Left lung (tissue), 10 donors: Measurements from ENCODE around the gene WNT11. TPM values are rescaled to one million over a fixed set of nuclear protein-coding genes. Genes with fewer than 3 reads are reported as not detected.
"Not testable (repeated sequence)": the region's sequence is repeated elsewhere in the genome, so short reads cannot be mapped to it uniquely, and the experiment has no call there.

Experiments
- ATAC-seq: fragments of 200-7000 bp; cut with Tn5 transposase; one replicate; pipeline ENCODE4 v1.9.1; 2020; ENCODE audit warnings: moderate library complexity
- DNase-seq, 4 donors: peaks; one replicate each; pipeline ENCODE4 v3.0.0-alpha.2; 2013 to 2020
- H3K27ac ChIP-seq, 2 donors: fragments of 200-600 bp; sonication (generic) in 1 of 2; one replicate each; pipeline versions ENCODE4 v1.5.0 to v1.8.0; 2020 to 2021
- H3K27me3 ChIP-seq, 2 donors: fragments of 200-600 bp; sonication (generic) in 1 of 2; one replicate each; pipeline versions ENCODE4 v1.5.0 to v1.8.0; 2020 to 2021
- H3K36me3 ChIP-seq, 2 donors: fragments of 200-600 bp; sonication (generic) in 1 of 2; one replicate each; pipeline versions ENCODE4 v1.5.0 to v1.8.0; 2020 to 2021
- H3K4me1 ChIP-seq, 2 donors: fragments of 200-600 bp; one replicate each; pipeline ENCODE4 v1.8.0; 2021
- H3K4me3 ChIP-seq, 2 donors: fragments of 200-600 bp; sonication (generic) in 1 of 2; one replicate each; pipeline versions ENCODE4 v1.5.0 to v1.8.0; 2020 to 2021; ENCODE audit warnings: mild to moderate bottlenecking in 1 of 2
- H3K9me3 ChIP-seq, 2 donors: fragments of 200-600 bp; sonication (generic) in 1 of 2; one replicate each; pipeline versions ENCODE4 v1.5.0 to v1.8.0; 2020 to 2021
- intact Hi-C, 2 donors: fragments of 100-400 bp; cut with DNase I; formaldehyde crosslinking; loops; one replicate each; pipeline versions ENCODE4 v1.11.2 to v1.14.2; 2022
- polyA plus RNA-seq, 6 donors: library from polyadenylated mRNA; unstranded; fragments of 120-200 nt; gene quantifications; one replicate each; pipeline ENCODE4 v1.2.1, GENCODE V29; 2013; ENCODE audit not compliant: insufficient read length in 6 of 6
- total RNA-seq, 2 donors: library from RNA; stranded (reverse); fragmentation: NEBNext Ultra II Directional; extraction: Animal tissue kit (Norgen Biotek cat#: 25700); gene quantifications; one replicate each; pipeline ENCODE4 v1.2.1, GENCODE V29; 2021
- TF ChIP-seq, protein P1 (sequence below), 2 donors: fragments of 200-600 bp; sonication (generic) in 1 of 2; IDR thresholded peaks; one replicate each; pipeline versions ENCODE4 v1.5.0 to v1.8.0; 2021; ENCODE audit warnings: antibody characterized with exemption in 2 of 2
- donor health status: DM: no; HTN: yes; CAD: no.
- donor health status: DM: no; HTN: no; CAD: no.

WNT11 gene
- total and polyA plus RNA-seq, 8 donors: 1.3 to 64.0 (median 54.3) TPM

DNA sequence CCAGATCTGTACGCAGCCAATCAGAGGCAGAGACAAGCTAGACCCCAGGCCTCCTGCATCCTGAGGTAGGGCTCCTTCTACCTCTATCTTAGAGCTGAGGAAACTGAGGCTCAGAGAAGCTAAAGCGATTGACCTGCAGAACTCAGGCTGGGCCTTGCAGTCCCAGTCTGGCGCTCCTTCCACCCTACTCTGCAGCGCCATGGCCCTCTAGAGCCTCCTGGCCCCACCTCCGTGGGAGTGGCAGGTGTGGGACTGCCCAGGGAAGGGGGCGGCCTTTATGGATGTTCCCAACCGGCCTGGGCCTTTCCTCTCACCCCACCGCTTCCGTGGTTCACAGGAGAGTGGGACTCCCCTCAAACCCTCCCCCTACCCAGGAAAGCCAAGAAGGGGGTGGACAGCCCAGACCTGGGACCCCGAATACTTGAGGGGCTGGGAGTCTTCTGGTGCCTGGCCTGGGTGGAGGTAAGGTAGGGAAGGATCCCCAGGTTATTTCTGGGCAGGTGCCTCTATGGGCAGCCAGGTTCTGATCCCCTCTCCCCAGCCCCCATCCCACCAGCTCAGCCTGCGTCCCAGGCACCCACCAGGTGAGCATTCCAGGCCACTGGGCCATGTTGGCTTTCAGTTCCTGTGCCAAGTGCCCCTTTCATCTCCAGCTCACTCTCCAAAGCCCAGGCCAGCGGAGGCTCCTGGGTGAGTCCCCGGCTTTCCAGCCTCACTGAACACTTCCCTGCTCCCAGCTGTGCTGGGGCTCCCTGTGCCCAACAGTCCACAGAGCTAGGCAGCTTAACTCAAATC is 3.0 kb downstream of the WNT11 start:
- TF ChIP-seq, protein P1, sequence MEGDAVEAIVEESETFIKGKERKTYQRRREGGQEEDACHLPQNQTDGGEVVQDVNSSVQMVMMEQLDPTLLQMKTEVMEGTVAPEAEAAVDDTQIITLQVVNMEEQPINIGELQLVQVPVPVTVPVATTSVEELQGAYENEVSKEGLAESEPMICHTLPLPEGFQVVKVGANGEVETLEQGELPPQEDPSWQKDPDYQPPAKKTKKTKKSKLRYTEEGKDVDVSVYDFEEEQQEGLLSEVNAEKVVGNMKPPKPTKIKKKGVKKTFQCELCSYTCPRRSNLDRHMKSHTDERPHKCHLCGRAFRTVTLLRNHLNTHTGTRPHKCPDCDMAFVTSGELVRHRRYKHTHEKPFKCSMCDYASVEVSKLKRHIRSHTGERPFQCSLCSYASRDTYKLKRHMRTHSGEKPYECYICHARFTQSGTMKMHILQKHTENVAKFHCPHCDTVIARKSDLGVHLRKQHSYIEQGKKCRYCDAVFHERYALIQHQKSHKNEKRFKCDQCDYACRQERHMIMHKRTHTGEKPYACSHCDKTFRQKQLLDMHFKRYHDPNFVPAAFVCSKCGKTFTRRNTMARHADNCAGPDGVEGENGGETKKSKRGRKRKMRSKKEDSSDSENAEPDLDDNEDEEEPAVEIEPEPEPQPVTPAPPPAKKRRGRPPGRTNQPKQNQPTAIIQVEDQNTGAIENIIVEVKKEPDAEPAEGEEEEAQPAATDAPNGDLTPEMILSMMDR (IDR thresholded peaks at IDR 0.05): no peak
- DNase-seq (peak in 1 of 4 donors; percentile 54), ATAC-seq (no peak)
- Histone ChIP-seq H3K9me3 (no peaks in the 10 kb centered on the region), H3K27me3 (peaks cover 9 to 55% of the 10 kb centered on the region in 2 donors), H3K4me3 (no peak overlapping the region), H3K4me1 (peaks cover 13 to 30% of the 10 kb centered on the region in 2 donors), H3K27ac (no peak overlapping the region), H3K36me3 (no peaks in the 10 kb centered on the region)
- intact Hi-C loops: no loop called here

DNA sequence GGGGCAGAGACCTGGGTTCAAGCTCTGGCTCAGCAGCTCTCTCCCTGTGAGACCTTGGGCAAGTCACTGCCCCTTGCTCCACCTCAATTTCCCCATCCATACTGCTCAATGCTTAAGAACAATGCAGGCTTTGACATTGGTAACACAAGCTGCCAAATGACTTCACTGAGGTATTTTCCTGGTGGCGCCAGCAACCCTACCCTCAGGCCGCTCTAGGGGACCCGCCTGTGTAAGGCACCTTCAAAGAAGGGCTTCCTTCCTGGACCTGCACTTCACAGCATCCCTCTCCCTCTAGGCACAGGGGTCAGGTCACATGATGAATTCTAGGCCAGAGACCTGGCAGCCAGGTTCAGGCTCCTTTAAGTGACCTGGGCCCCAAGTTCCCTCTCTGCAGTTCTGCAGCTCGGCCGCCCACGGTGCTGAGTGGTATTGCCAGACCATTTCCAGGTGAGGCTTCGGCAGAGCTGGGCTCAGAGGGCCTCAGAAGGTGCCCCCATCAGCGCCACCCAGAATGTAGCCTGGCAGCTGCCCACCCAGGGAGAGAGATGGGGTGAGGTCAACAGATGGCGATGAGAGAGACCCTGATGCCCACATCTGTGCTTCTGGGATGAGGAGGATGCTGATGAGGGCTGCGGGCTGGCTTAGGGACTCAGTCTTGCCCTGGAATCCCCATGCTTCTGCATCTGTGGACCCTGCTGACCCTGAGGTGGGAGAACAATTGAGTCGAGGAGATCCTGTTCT is 4.5 kb downstream of the WNT11 start:
- intact Hi-C loops: no loop called here
- TF ChIP-seq, protein P1 (IDR thresholded peaks at IDR 0.05): no peak
- Histone ChIP-seq H3K27ac (no peak overlapping the region), H3K9me3 (no peaks in the 10 kb centered on the region), H3K4me1 (peaks cover 6 to 15% of the 10 kb centered on the region in 2 donors), H3K27me3 (peaks cover 9 to 41% of the 10 kb centered on the region in 2 donors), H3K4me3 (no peak overlapping the region), H3K36me3 (no peaks in the 10 kb centered on the region)
- peak in 1 of 4 donors; percentile 75 for DNase-seq
- no peak for ATAC-seq

DNA sequence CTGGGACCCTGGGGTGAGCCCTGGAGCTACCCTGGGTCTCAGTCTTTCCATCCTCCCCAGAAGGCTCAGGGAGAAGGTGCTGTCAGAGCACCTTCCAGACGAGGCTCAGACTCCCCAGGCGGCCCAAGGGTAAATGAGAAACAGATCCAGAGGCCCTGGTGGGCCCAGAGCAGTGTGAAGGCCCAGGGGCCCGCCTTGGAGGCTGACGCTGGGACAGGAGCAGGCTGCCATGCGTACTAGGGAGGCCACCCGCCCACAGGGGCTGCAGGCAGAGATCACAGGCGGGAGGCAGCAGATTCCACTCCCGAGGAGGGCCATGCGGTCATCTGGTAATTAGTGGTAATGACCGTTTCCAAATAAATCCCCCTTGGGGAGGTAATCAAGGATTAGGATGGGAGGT is 5.2 kb downstream of the WNT11 start:
- intact Hi-C loops: no loop called here

DNA sequence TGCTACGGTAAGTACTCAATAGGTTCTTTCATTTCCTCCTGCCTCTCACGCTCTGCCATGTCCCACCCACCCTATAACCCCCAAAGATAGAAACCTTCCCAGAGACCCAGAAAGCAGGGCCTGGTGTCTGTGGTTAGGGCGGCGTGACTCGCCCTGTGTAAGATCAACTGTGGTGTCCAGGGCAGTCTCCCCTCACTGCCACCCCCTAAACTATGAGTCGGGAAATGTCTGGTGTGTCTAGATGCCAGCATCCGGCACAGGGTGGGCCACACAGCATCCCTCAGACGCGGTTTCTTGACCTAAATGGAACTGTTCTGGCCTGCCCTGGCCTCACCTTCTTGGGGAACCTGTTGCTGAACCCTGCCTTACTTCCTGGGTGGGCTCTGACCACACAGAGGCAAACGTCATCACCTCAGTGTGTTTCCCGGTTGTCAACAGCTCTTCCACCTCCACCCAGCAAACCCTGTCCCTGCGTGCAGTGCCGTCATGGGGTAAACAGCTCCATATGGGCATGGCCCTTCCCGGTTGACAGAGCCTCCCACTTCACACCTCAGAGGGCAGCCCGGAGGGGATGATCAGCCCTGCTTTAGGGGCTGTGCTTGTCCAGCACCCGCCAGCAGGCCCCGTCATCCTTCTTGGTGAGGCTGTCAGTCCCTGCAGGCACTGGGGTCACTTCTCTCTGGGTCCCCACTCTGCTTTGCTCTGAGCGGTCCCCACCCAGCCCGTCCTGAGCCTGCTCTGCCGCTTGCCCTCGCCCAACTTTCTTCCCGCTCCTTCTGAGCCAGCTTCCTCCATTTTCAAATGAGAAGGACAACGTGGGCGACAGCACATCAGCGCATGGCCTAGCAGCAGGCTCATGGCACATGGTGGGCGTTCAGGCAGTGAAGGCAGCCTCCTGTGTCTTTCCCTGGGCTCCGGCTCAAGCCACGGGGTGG is 6.0 kb downstream of the WNT11 start:
- Histone ChIP-seq H3K36me3 (no peaks in the 10 kb centered on the region), H3K27me3 (peaks cover under 1 to 25% of the 10 kb centered on the region in 2 donors), H3K9me3 (no peaks in the 10 kb centered on the region), H3K4me3 (no peak overlapping the region), H3K27ac (no peak overlapping the region), H3K4me1 (no peaks in the 10 kb centered on the region)
- TF ChIP-seq, protein P1 (IDR thresholded peaks at IDR 0.05): no peak
- intact Hi-C loops: no loop called here
- ATAC-seq (no peak), DNase-seq (peak in 1 of 4 donors; percentile 53)

More for the DNA sequence above, 5.2 kb downstream of the WNT11 start:
- DNase-seq (peak in 1 of 4 donors; percentile 50), ATAC-seq (no peak)
- H3K4me3 ChIP-seq: no peak overlapping the region
- H3K36me3 ChIP-seq: no peaks in the 10 kb centered on the region
- TF ChIP-seq, protein P1 (IDR thresholded peaks at IDR 0.05): no peak
- peaks cover 8 to 33% of the 10 kb centered on the region in 2 donors for H3K27me3 ChIP-seq
- no peak overlapping the region for H3K27ac ChIP-seq
- H3K4me1 ChIP-seq: peaks cover 4 to 7% of the 10 kb centered on the region in 2 donors
- H3K9me3 ChIP-seq: no peaks in the 10 kb centered on the region

DNA sequence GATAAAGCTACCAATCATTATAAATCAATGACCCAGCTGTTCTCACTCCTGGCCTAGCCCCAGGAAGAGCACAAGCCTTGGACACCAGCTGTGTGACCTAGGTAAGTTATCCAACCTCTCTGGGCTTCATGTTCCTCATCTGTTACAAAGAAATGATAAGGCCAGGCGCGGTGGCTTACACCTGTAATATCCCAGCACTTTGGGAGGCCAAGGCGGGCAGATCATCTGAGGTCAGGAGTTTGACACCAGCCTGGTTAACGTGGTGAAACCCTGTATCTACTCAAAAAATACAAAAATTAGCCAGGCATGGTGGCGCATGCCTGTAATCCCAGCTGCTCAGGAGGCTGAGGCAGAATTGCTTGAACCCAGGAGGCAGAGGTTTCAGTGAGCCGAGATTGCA is 7.6 kb downstream of the WNT11 start:
- H3K27ac ChIP-seq, H3K4me3 ChIP-seq, ATAC-seq, H3K4me1 ChIP-seq, DNase-seq, H3K9me3 ChIP-seq, H3K27me3 ChIP-seq, intact Hi-C loops, H3K36me3 ChIP-seq: not testable (repeated sequence)
